ENCODE measurements around the gene NMRAL1.

GRCh38 chr16:4416200-4417032 is 58.0 kb downstream of the NMRAL1 start, which contains the start of gene CORO7:
- no peak for TF ChIP-seq GATA2 (IDR thresholded peaks at IDR 0.05; ENCODE audit: low read depth, low read length)
- no peak for TF ChIP-seq GATA3 (IDR thresholded peaks at IDR 0.05; ENCODE audit: low read depth, low read length)

Measured in SH-SY5Y (cell line).